ENCODE results near the gene NPHP1. TPM values are rescaled to one million over a fixed set of nuclear protein-coding genes. Genes with fewer than 3 reads are reported as not detected.

The NPHP1 gene
- total RNA-seq, 1 experiment from 2014 or later, result 3.1 TPM

GRCh38 chr2:110106642-110107041, 98.2 kb downstream of the NPHP1 start:
- Mint-ChIP-seq H3K4me1 (ENCODE audit: insufficient read depth, unreplicated experiment) (peaks cover 39% of the 10 kb centered on the region), H3K27ac (ENCODE audit: low read depth, unreplicated experiment) (peak overlapping the region; percentile 83), H3K9me3 (ENCODE audit: unreplicated experiment) (peaks cover 11% of the 10 kb centered on the region), H3K4me3 (ENCODE audit: unreplicated experiment) (peak overlapping the region; percentile 41), H3K36me3 (ENCODE audit: insufficient read depth, unreplicated experiment) (no peaks in the 10 kb centered on the region), H3K27me3 (ENCODE audit: insufficient read depth, unreplicated experiment) (no peaks in the 10 kb centered on the region)
- no TSS peak for BruUV-seq (replicated peaks)
- no peak for TF ChIP-seq CTCF (IDR thresholded peaks at IDR 0.05; ENCODE audit: unreplicated experiment)
- intact Hi-C loops (cut with micrococcal nuclease), result no loop called here
- DNase-seq (ENCODE audit: unreplicated experiment), result peak; percentile 76
- ChIA-PET POLR2A (interaction anchor here (0.7 to 1.3 kb wide), 2 partner anchors 15 to 18 kb away, joined by 3 to 4 read pairs; no protein-coding TSS in a partner anchor), CTCF (interaction anchor here (1.3 to 1.5 kb wide), 3 partner anchors 10 to 51 kb away, joined by 3 to 10 read pairs (median 5); partner anchors contain the start of gene MALL)

GRCh38 chr2:110105608-110106467, 99.0 kb downstream of the NPHP1 start:
- no peak for TF ChIP-seq CTCF (IDR thresholded peaks at IDR 0.05; ENCODE audit: unreplicated experiment)
- Mint-ChIP-seq H3K4me3 (ENCODE audit: unreplicated experiment) (peak overlapping the region; percentile 41), H3K4me1 (ENCODE audit: insufficient read depth, unreplicated experiment) (peaks cover 47% of the 10 kb centered on the region), H3K9me3 (ENCODE audit: unreplicated experiment) (peaks cover 11% of the 10 kb centered on the region), H3K27me3 (ENCODE audit: insufficient read depth, unreplicated experiment) (no peaks in the 10 kb centered on the region), H3K36me3 (ENCODE audit: insufficient read depth, unreplicated experiment) (no peaks in the 10 kb centered on the region), H3K27ac (ENCODE audit: low read depth, unreplicated experiment) (peak overlapping the region; percentile 83)
- no TSS peak for BruUV-seq (replicated peaks)
- ChIA-PET CTCF (interaction anchor here (0.5 to 1.5 kb wide), 5 partner anchors 10 to 560 kb away, joined by 3 to 10 read pairs (median 3); partner anchors contain the start of gene MALL), POLR2A (interaction anchor here (1.0 to 1.3 kb wide), 3 partner anchors 8 to 19 kb away, joined by 3 to 5 read pairs (median 4); no protein-coding TSS in a partner anchor)
- intact Hi-C loops (cut with micrococcal nuclease), result no loop called here
- peak; percentile 84 for DNase-seq (ENCODE audit: unreplicated experiment)

- no peak for TF ChIP-seq CTCF (IDR thresholded peaks at IDR 0.05; ENCODE audit: unreplicated experiment)
Observed at GRCh38 chr2:110105183-110105582, 99.6 kb downstream of the NPHP1 start.

GRCh38 chr2:110104025-110104771, 100.6 kb downstream of the NPHP1 start:
- H3K4me1 Mint-ChIP-seq (ENCODE audit: insufficient read depth, unreplicated experiment), result peaks cover 52% of the 10 kb centered on the region
- CTCF ChIA-PET, result no interaction called here
- no peak for TF ChIP-seq CTCF (IDR thresholded peaks at IDR 0.05; ENCODE audit: unreplicated experiment)

More at GRCh38 chr2:110105183-110105582, 99.6 kb downstream of the NPHP1 start:
- Mint-ChIP-seq H3K36me3 (ENCODE audit: insufficient read depth, unreplicated experiment) (no peaks in the 10 kb centered on the region), H3K4me1 (ENCODE audit: insufficient read depth, unreplicated experiment) (peaks cover 49% of the 10 kb centered on the region), H3K4me3 (ENCODE audit: unreplicated experiment) (peak overlapping the region; percentile 41), H3K27me3 (ENCODE audit: insufficient read depth, unreplicated experiment) (no peaks in the 10 kb centered on the region), H3K9me3 (ENCODE audit: unreplicated experiment) (peaks cover 6% of the 10 kb centered on the region), H3K27ac (ENCODE audit: low read depth, unreplicated experiment) (peak overlapping the region; percentile 83)
- no peak for DNase-seq (ENCODE audit: unreplicated experiment)
- intact Hi-C loops (cut with micrococcal nuclease), result no loop called here
- BruUV-seq (replicated peaks), result no TSS peak
- ChIA-PET POLR2A (interaction anchor here (1.0 kb wide), 2 partner anchors 9 kb away, joined by 3 to 5 read pairs; no protein-coding TSS in a partner anchor), CTCF (interaction anchor here (0.9 to 1.5 kb wide), 3 partner anchors 11 to 58 kb away, joined by 3 to 10 read pairs (median 3); partner anchors contain the start of gene MALL)

More at GRCh38 chr2:110104025-110104771, 100.6 kb downstream of the NPHP1 start:
- no peaks in the 10 kb centered on the region for H3K36me3 Mint-ChIP-seq (ENCODE audit: insufficient read depth, unreplicated experiment)
- intact Hi-C loops (cut with micrococcal nuclease), result no loop called here
- POLR2A ChIA-PET, result no interaction called here
- H3K27ac Mint-ChIP-seq (ENCODE audit: low read depth, unreplicated experiment), result peak overlapping the region; percentile 83
- no peak for DNase-seq (ENCODE audit: unreplicated experiment)
- no peaks in the 10 kb centered on the region for H3K9me3 Mint-ChIP-seq (ENCODE audit: unreplicated experiment)
- H3K4me3 Mint-ChIP-seq (ENCODE audit: unreplicated experiment), result no peak overlapping the region
- no peaks in the 10 kb centered on the region for H3K27me3 Mint-ChIP-seq (ENCODE audit: insufficient read depth, unreplicated experiment)
- no TSS peak for BruUV-seq (replicated peaks)

Measured in MCF 10A (cell line).